Ovary (tissue), 3 donors: ENCODE results near the gene RNF224.

Experiments used
- CTCF ChIP-seq, 3 donors: fragments of 450-650 bp in 2 of 3; fragments of 200-600 bp in 1 of 3; IDR thresholded peaks; one replicate each; pipeline versions ENCODE4 v1.5.1 to v1.8.0; 2016 to 2022; ENCODE audit warnings: antibody characterized with exemption in 3 of 3, mild to moderate bottlenecking in 1 of 3
- EP300 ChIP-seq: sonication (generic); formaldehyde crosslinking; IDR thresholded peaks from one replicate; pipeline ENCODE4 v1.6.1; 2017; ENCODE audit warnings: antibody characterized with exemption
- POLR2A ChIP-seq: fragments of 450-650 bp; IDR thresholded peaks from one replicate; pipeline ENCODE4 v1.6.1; 2017; ENCODE audit warnings: antibody characterized with exemption, mild to moderate bottlenecking, moderate library complexity
- donor health status: DM: no; HTN: no; CAD: no.

GRCh38 chr9:137211532-137211931, 15.8 kb upstream of the RNF224 start:
- TF ChIP-seq POLR2A (no peak), CTCF (IDR thresholded peaks at IDR 0.05) (no peak), EP300 (no peak)
